Nephron progenitor cell (in vitro differentiated cells): ENCODE data around the gene PPP1R14B.
"Not testable (repeated sequence)": the region's sequence is repeated elsewhere in the genome, so short reads cannot be mapped to it uniquely, and the experiment has no call there.

ENCODE experiments used
- DNase-seq: peaks from one replicate; pipeline ENCODE4 v3.0.0; 2021
- H3K27ac Mint-ChIP-seq: 2 replicates; pipeline ENCODE4 v1.8.0; 2021; ENCODE audit warnings: mild to moderate bottlenecking, moderate library complexity, mixed read lengths
- H3K27me3 Mint-ChIP-seq: 2 replicates; pipeline ENCODE4 v1.8.0; 2021; ENCODE audit warnings: mild to moderate bottlenecking, low read depth, mixed read lengths; ENCODE audit not compliant: poor library complexity
- H3K36me3 Mint-ChIP-seq: 2 replicates; pipeline ENCODE4 v1.8.0; 2021; ENCODE audit warnings: low read depth, mixed read lengths
- H3K4me1 Mint-ChIP-seq: 2 replicates; pipeline ENCODE4 v1.8.0; 2021; ENCODE audit warnings: mixed read lengths
- H3K4me3 Mint-ChIP-seq: 2 replicates; pipeline ENCODE4 v1.8.0; 2021; ENCODE audit warnings: mild to moderate bottlenecking, moderate library complexity, mixed read lengths
- H3K9me3 Mint-ChIP-seq: 2 replicates; pipeline ENCODE4 v1.8.0; 2021; ENCODE audit warnings: mild to moderate bottlenecking, moderate library complexity, mixed read lengths
- TF ChIP-seq, protein P1 (sequence below): fragments of 200-600 bp; sonication (generic); IDR thresholded peaks from 2 replicates; pipeline ENCODE4 v1.5.0; 2021; ENCODE audit warnings: antibody characterized with exemption

PPP1R14B gene

DNA sequence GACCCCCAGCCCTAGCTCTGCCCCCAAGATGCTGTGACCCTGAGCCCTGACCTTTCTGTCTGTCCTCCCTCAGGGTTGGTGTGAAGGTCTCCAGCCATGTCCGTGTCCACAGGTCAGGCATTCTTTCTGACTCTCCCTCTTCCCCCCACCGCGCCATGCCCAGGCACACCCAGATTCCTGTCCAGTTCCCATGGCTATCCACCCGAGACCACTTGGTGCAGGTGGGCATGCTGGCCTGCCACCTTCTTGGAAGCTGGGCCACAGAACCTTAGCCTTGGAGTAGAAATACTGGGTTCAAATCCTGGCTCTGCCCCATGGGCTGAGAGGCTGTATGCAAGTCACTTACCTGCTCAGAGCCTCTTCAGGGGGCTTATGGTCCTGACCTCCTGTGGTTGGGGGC is 2.3 kb upstream of the PPP1R14B start:
- Mint-ChIP-seq H3K9me3 (no peaks in the 10 kb centered on the region), H3K36me3 (no peaks in the 10 kb centered on the region), H3K4me1 (peaks cover 47% of the 10 kb centered on the region), H3K27me3 (peaks cover 3% of the 10 kb centered on the region), H3K4me3 (no peak overlapping the region), H3K27ac (no peak overlapping the region)
- DNase-seq: no peak
- TF ChIP-seq, protein P1, sequence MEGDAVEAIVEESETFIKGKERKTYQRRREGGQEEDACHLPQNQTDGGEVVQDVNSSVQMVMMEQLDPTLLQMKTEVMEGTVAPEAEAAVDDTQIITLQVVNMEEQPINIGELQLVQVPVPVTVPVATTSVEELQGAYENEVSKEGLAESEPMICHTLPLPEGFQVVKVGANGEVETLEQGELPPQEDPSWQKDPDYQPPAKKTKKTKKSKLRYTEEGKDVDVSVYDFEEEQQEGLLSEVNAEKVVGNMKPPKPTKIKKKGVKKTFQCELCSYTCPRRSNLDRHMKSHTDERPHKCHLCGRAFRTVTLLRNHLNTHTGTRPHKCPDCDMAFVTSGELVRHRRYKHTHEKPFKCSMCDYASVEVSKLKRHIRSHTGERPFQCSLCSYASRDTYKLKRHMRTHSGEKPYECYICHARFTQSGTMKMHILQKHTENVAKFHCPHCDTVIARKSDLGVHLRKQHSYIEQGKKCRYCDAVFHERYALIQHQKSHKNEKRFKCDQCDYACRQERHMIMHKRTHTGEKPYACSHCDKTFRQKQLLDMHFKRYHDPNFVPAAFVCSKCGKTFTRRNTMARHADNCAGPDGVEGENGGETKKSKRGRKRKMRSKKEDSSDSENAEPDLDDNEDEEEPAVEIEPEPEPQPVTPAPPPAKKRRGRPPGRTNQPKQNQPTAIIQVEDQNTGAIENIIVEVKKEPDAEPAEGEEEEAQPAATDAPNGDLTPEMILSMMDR: no peak

DNA sequence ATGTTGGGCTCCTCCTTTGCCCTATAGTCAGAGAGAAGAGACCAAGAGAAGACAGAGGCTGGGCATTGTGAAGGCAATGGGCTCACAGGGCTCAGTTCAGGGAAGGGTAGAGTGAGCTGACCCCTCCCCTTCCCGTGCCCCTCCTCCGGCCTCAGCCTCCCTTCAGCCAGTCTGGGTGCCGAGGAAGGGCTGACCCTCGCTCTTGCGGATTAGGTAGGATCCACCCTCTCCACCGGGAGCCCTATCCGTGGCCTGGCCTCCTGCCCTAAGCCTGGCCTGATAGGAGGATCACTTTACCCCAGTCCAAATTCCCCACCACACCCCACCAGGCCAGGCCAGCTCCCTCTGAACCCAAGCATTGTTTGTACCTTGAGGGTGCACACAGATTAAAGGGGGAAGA is 1.8 kb upstream of the PPP1R14B start:
- DNase-seq: no peak
- Mint-ChIP-seq H3K36me3 (no peaks in the 10 kb centered on the region), H3K9me3 (no peaks in the 10 kb centered on the region), H3K27me3 (peaks cover 3% of the 10 kb centered on the region), H3K4me1 (peaks cover 47% of the 10 kb centered on the region), H3K4me3 (peak overlapping the region; percentile 79), H3K27ac (no peak overlapping the region)
- TF ChIP-seq, protein P1: no peak

DNA sequence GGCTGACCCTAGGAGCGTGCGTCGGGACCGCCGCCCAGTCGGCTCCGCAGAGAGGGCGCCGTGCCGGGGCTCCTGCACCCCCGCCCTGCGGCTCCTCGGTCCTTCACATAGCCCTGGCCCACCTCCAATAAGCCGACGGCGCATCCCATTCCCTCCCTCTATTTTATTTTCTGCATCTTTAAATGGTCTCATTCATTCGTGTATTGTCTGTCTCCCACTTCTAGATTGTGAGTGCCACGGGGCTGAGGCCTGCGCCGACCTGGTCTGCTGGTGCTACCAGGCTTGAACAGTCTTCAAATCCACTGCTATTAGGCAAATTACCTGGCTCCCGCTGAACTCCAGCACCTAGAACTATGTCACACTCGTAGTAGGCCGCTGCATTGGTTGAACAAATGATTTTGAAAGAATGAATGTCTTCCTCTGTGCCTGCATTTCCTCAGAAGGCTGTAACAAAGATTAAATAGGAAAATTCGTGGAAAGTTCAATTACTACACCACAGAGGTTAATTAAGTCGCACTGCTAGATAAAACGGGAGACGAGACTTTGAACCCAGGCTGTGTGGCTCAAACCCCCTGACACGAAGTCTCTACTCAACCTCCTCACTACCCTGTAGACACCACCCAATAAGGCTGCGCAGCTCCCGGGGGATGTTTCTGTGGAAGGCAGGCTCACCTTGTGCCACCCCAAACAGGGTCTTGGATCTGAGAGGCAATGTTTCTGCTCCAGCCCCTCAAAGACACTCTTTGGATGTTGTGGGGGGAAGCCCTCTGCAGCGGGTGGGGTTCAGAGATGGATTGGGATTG is 1.2 kb upstream of the PPP1R14B start:
- H3K9me3 Mint-ChIP-seq: no peaks in the 10 kb centered on the region
- no peaks in the 10 kb centered on the region for H3K36me3 Mint-ChIP-seq
- no peak for DNase-seq
- H3K27ac Mint-ChIP-seq: peak overlapping the region; percentile 8
- TF ChIP-seq, protein P1: no peak
- peak overlapping the region; percentile 79 for H3K4me3 Mint-ChIP-seq
- H3K27me3 Mint-ChIP-seq: peaks cover 3% of the 10 kb centered on the region
- peaks cover 46% of the 10 kb centered on the region for H3K4me1 Mint-ChIP-seq

DNA sequence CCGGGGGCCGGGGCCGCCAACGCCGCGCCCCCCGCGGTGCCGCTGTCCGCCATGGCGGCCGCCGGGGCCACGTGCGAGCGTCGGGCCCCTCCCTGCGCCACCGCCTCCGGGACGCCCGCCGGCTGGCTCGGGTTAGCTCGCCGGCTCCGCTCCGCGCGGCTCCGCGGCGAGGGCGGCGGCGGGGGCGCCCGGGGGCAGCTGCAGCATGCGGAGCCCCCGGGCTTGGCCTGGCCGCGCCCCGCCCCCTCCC is 197 bp downstream of the PPP1R14B start:
- H3K36me3 Mint-ChIP-seq, DNase-seq, H3K27ac Mint-ChIP-seq, H3K9me3 Mint-ChIP-seq, H3K27me3 Mint-ChIP-seq: not testable (repeated sequence)
- H3K4me3 Mint-ChIP-seq: peak overlapping the region; percentile 87
- peaks cover 45% of the 10 kb centered on the region for H3K4me1 Mint-ChIP-seq

DNA sequence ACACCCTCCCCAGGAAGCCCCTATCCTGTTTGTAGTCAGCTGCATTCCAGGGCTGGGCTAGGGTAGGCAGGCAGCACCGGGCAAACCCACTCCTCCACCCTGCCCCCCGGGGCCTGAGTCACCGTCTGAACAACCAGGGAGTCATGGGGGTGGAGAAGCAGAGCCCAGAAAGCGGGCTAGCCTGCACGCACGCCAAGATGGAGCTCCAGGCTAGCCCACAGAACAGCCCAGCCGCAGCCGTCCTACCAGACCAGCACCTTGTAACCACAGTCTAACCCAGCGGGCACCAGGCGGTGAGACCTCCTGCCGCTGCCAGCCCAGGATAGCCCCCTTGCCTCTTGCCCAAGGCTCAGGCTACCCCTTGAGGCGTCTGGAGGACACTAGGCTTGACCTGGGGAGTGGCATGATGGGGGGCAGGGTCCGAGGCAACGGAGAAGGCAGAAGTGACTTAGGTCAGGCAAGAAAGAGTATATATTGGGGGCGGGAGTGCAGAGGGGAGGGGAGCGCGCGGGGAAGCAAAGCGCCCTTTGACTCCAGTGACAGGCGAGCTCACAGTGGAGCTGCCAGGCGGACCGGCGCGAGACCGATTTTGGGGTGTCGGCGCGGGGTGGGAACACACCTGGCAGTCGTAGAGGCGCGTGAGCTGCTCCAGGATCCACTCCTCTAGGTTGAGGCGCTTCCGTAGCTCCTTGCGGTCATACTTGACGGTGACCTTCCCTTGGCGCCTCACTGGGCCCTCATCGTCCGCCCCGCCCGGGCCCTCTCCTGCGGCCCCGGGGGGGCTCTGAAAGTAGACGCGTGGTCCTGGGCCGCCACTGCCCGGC is 734 bp downstream of the PPP1R14B start:
- TF ChIP-seq, protein P1: no peak
- Mint-ChIP-seq H3K27me3 (peaks cover 3% of the 10 kb centered on the region), H3K36me3 (no peaks in the 10 kb centered on the region), H3K4me3 (peak overlapping the region; percentile 86), H3K4me1 (peaks cover 45% of the 10 kb centered on the region), H3K27ac (no peak overlapping the region), H3K9me3 (no peaks in the 10 kb centered on the region)
- no peak for DNase-seq

DNA sequence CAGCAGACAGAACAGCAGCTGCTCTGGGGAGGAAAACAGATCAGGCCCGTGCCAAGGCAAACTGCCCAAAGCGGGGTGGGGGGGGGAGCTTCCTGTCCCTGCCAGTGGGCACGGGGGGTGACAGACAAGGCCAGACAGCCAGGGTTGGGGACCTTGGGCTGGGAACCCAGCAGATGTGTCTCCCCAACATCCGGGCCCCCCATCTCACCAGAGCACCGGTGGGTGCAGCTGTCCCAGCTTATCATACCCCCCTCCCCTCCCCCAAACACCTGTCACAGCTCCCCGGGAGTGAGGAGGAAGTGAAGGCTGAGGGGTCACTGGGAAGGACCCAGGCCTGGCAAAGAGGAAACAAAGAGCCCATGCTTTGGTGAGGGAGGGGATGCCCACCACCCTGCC is 1.3 kb downstream of the PPP1R14B start:
- Mint-ChIP-seq H3K36me3 (no peaks in the 10 kb centered on the region), H3K4me1 (peaks cover 49% of the 10 kb centered on the region), H3K4me3 (peak overlapping the region; percentile 86), H3K9me3 (no peaks in the 10 kb centered on the region), H3K27me3 (peaks cover 3% of the 10 kb centered on the region), H3K27ac (no peak overlapping the region)
- no peak for DNase-seq
- TF ChIP-seq, protein P1: no peak
